ENCODE measurements around the gene ZNF701.
"Not testable (repeated sequence)": the region's sequence is repeated elsewhere in the genome, so short reads cannot be mapped to it uniquely, and the experiment has no call there.

The ZNF701 gene

DNA sequence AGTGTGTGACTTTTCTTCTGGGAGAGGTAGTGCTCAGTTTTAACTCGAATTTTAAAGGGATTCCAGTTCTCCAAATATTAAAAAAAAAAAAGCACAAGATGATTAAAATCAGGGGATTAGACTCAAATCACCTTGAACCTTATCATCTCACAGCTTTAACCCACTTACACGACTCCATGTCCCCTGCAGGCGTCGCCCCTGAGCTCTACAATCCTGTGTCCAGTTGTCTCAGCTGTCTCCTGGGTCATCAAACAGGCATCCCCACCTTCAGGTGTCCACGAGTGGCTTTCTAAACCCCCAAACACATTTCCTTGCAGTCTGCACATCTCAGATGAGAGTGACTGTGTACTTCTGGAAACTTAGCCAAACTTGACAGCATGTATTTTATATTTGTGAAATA, 28.5 kb upstream of the ZNF701 start:
- H3K4me3 Mint-ChIP-seq, result no peak overlapping the region
- no peaks in the 10 kb centered on the region for H3K9me3 Mint-ChIP-seq
- H3K4me1 Mint-ChIP-seq, result peaks cover 38% of the 10 kb centered on the region
- DNase-seq (ENCODE audit: low spot score in 2 of 2) (no peak), ATAC-seq (replicated peaks; ENCODE audit: extremely low read depth, poor library complexity, severe bottlenecking) (no peak)
- H3K27me3 Mint-ChIP-seq, result no peaks in the 10 kb centered on the region
- H3K36me3 Mint-ChIP-seq (ENCODE audit: insufficient read depth), result peaks cover 28% of the 10 kb centered on the region
- H3K27ac Mint-ChIP-seq (ENCODE audit: low read depth), result no peak overlapping the region

DNA sequence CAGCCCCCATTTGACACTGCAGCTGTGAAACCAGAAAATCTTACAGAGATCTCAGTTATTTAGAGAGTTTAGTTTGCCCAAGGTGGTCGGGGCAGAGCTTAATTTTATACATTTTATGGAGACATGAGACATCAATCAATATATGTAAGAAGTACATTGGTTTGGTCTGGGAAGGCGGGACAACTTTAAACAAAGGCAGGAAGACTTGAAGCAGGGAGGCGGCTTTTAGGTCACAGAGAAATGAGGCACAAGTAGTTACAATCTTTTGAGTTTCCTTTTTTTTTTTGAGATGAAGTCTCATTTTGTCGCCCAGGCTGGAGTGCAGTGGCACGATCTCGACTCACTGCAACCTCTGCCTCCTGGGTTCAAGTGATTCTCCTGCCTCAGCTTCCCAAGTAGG, 27.5 kb upstream of the ZNF701 start:
- not testable (repeated sequence) for H3K27me3 Mint-ChIP-seq; DNase-seq (ENCODE audit: low spot score in 2 of 2); H3K9me3 Mint-ChIP-seq; ATAC-seq (replicated peaks; ENCODE audit: extremely low read depth, poor library complexity, severe bottlenecking)
- peaks cover 29% of the 10 kb centered on the region for H3K4me1 Mint-ChIP-seq
- H3K27ac Mint-ChIP-seq (ENCODE audit: low read depth), result peak overlapping the region; percentile 88
- H3K36me3 Mint-ChIP-seq (ENCODE audit: insufficient read depth), result peaks cover 29% of the 10 kb centered on the region
- H3K4me3 Mint-ChIP-seq, result peak overlapping the region; percentile 71

DNA sequence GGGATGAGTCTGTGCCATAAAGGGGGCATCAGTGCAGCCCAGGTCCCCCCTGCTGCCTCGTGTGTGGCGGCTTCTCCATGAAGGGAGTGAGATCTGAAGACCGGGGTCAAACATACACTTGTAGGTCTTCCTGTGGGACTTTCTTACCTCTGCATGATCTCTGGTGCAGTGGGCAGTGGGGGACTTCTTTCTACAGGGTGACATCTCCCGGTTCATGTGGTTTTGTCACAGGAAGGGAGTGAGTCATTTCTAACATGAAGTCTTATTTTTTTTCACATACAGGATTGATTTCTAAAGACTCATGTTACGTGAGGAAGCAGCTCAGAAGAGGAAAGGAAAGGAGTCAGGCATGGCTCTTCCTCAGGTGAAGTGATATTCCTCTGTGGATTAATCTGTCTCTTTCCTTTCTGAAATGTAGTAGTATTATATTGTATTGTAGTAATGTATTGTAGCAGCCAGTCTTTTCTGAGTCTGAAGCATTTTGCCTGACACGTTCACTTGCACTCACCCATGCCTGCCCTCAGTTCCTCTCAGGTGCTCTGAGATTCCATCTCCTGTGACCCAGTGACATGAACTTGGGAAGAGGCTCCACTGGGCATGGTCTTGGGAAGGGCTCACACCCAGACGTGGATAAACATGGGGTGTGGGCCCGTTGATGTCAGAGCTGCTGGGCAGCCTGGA, 27.0 kb upstream of the ZNF701 start:
- H3K9me3 Mint-ChIP-seq, result no peaks in the 10 kb centered on the region
- DNase-seq (ENCODE audit: low spot score in 2 of 2), result peak in 1 of 2 donors; percentile 32
- H3K4me1 Mint-ChIP-seq, result peaks cover 29% of the 10 kb centered on the region
- H3K27ac Mint-ChIP-seq (ENCODE audit: low read depth), result peak overlapping the region; percentile 88
- ATAC-seq (replicated peaks; ENCODE audit: extremely low read depth, poor library complexity, severe bottlenecking), result peak; percentile 98
- no peaks in the 10 kb centered on the region for H3K27me3 Mint-ChIP-seq
- peaks cover 35% of the 10 kb centered on the region for H3K36me3 Mint-ChIP-seq (ENCODE audit: insufficient read depth)
- H3K4me3 Mint-ChIP-seq, result peak overlapping the region; percentile 71

DNA sequence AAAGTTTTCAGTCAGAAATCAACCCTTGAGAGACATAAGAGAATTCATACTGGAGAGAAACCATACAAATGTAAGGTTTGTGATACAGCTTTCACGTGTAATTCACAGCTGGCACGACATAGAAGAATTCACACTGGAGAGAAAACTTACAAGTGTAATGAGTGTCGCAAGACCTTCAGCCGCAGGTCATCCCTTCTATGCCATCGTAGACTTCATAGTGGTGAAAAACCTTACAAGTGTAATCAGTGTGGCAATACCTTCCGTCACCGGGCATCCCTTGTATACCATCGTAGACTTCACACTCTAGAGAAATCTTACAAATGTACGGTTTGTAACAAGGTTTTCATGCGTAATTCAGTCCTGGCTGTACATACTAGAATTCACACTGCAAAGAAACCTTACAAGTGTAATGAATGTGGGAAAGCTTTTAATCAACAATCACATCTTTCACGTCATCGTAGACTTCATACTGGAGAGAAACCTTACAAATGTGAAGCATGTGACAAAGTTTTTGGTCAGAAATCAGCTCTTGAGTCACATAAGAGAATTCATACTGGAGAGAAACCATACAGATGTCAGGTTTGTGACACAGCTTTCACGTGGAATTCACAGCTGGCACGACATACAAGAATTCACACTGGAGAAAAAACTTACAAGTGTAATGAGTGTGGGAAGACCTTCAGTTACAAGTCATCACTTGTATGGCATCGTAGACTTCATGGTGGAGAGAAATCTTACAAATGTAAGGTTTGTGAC, 15.7 kb upstream of the ZNF701 start:
- Mint-ChIP-seq H3K27ac (ENCODE audit: low read depth) (no peak overlapping the region), H3K27me3 (no peaks in the 10 kb centered on the region), H3K9me3 (peaks cover 29% of the 10 kb centered on the region), H3K36me3 (ENCODE audit: insufficient read depth) (peaks cover 44% of the 10 kb centered on the region), H3K4me3 (no peak overlapping the region), H3K4me1 (peaks cover 5% of the 10 kb centered on the region)
- no peak for ATAC-seq (replicated peaks; ENCODE audit: extremely low read depth, poor library complexity, severe bottlenecking)
- DNase-seq (ENCODE audit: low spot score in 2 of 2), result no peak

DNA sequence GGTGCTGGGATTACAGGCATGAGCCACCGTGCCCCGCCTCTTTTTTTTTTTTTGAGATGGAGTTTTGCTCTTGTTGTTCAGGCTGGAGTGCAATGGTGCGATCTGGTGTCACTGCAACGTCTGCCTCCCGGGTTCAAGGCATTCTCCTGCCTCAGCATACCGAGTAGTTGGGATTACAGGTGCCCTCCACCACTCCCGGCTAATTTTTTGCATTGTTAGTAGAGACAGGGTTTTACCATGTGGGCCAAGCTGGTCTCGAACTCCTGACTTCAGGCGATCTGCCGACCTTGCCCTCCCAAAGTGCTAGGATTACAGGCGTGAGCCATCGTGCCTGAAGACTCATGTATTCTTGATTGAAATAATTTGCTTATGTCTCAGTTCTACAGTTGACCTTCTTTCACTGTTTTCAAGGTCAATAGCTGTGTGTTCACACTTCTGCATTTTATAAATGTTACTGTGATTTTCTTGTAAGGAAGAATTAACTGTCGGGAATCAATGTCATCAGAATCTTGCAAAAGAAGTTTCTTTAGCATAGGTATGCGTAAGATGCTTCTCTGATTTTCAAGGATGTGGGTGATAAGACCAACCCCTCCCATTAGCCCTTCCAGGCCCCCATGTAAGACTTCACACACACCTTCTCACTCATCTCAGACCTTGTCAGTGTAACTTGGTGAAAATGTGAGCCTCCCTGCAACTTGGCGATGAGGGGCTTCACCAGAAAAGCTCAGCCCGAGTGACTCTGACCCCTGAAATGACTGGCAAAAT, 12.7 kb upstream of the ZNF701 start:
- Mint-ChIP-seq H3K9me3 (peaks cover 22% of the 10 kb centered on the region), H3K27me3 (no peaks in the 10 kb centered on the region), H3K27ac (ENCODE audit: low read depth) (no peak overlapping the region), H3K4me1 (no peaks in the 10 kb centered on the region), H3K36me3 (ENCODE audit: insufficient read depth) (peaks cover 27% of the 10 kb centered on the region), H3K4me3 (no peak overlapping the region)
- ATAC-seq (replicated peaks; ENCODE audit: extremely low read depth, poor library complexity, severe bottlenecking) (no peak), DNase-seq (ENCODE audit: low spot score in 2 of 2) (no peak)

DNA sequence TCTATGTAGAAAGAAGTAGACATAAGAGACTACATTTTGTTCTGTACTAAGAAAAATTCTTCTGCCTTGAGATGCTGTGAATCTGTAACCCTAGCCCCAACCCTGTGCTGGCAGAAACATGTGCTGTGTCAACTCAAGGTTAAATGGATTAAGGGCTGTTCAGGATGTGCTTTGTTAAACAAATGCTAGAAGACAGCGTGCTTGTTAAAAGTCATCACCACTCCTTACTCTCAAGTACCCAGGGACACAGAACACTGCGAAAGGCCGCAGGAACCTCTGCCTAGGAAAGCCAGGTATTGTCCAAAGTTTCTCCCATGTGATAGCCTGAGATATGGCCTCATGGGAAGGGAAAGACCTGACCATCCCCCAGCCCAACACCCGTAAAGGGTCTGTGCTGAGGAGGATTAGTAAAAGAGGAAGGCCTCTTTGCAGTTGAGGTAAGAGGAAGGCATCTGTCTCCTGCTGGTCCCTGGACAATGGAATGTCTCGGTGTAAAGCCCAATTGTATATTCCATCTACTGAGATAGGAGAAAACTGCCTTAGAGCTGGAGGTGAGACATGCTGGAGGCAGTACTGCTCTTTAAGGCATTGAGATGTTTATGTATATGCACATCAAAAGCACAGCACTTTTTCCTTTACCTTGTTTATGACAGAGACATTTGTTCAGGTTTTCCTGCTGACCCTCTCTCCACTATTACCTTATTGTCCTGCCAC, 11.2 kb upstream of the ZNF701 start:
- not testable (repeated sequence) for H3K27ac Mint-ChIP-seq (ENCODE audit: low read depth); H3K4me1 Mint-ChIP-seq; H3K4me3 Mint-ChIP-seq; DNase-seq (ENCODE audit: low spot score in 2 of 2); H3K27me3 Mint-ChIP-seq; ATAC-seq (replicated peaks; ENCODE audit: extremely low read depth, poor library complexity, severe bottlenecking)
- peaks cover 17% of the 10 kb centered on the region for H3K9me3 Mint-ChIP-seq
- peaks cover 13% of the 10 kb centered on the region for H3K36me3 Mint-ChIP-seq (ENCODE audit: insufficient read depth)

DNA sequence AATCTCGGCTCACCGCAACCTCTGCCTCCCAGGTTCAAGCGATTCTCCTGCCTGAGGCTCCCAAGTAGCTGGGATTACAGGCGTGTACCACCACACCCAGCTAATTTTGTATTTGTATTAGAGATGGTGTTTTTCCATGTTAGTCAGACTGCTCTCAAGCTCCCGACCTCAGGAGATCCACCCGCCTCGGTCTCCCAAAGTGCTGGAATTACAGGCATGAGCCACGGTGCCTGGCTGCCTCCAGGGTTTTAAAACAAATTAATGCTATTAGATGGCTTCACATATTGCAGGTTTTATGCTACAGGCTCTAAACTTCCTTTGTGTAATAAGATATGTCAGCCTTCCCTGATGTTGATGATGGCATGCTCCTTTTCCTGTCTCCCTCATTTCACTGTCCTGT, 8.5 kb upstream of the ZNF701 start:
- H3K36me3 Mint-ChIP-seq (ENCODE audit: insufficient read depth); H3K4me1 Mint-ChIP-seq; H3K9me3 Mint-ChIP-seq; ATAC-seq (replicated peaks; ENCODE audit: extremely low read depth, poor library complexity, severe bottlenecking); DNase-seq (ENCODE audit: low spot score in 2 of 2); H3K4me3 Mint-ChIP-seq; H3K27ac Mint-ChIP-seq (ENCODE audit: low read depth); H3K27me3 Mint-ChIP-seq: not testable (repeated sequence)

DNA sequence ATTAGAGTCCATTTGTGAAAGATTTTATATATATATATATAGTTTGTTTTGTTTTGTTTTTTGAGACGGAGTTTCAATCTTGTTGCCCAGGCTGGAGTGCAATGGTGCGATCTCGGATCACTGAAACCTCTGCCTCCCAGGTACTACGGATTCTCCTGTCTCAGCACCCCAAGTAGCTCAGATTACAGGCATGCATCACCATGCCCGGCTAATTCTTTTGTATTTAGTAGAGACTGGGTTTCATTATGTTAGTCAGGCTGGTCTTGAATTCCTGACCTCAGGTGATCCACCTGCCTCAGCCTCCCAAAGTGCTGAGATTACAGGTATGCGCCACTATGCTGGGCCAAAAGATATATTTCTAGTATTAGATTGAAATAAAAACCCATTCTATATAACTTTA, 4.0 kb upstream of the ZNF701 start:
- DNase-seq (ENCODE audit: low spot score in 2 of 2) (no peak), ATAC-seq (replicated peaks; ENCODE audit: extremely low read depth, poor library complexity, severe bottlenecking) (no peak)
- Mint-ChIP-seq H3K27me3 (no peaks in the 10 kb centered on the region), H3K36me3 (ENCODE audit: insufficient read depth) (peaks cover 5% of the 10 kb centered on the region), H3K4me3 (no peak overlapping the region), H3K4me1 (peaks cover 11% of the 10 kb centered on the region), H3K9me3 (peaks cover 8% of the 10 kb centered on the region), H3K27ac (ENCODE audit: low read depth) (no peak overlapping the region)

DNA sequence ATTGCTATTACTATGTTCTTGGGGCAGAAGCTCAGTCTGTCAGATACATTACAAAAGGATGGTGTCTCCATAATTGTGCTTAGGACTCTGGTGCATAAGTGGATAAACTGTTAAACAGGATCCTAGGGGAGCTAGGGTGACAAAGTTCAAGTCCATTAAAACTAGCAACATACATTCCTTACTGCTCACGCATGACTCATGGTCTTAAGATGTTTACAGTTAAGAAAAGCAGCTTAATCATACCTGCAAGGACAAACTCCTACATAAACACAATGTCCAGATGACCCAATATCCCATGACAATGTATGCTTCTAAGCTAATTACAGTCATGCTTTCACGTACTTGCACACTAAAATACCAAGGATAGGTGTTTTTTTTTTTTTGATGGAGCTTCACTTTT, 3.5 kb upstream of the ZNF701 start:
- H3K36me3 Mint-ChIP-seq (ENCODE audit: insufficient read depth), result peaks cover 6% of the 10 kb centered on the region
- peaks cover 16% of the 10 kb centered on the region for H3K4me1 Mint-ChIP-seq
- no peak overlapping the region for H3K27ac Mint-ChIP-seq (ENCODE audit: low read depth)
- H3K4me3 Mint-ChIP-seq, result no peak overlapping the region
- H3K27me3 Mint-ChIP-seq, result no peaks in the 10 kb centered on the region
- DNase-seq (ENCODE audit: low spot score in 2 of 2) (no peak), ATAC-seq (replicated peaks; ENCODE audit: extremely low read depth, poor library complexity, severe bottlenecking) (no peak)
- peaks cover 8% of the 10 kb centered on the region for H3K9me3 Mint-ChIP-seq

DNA sequence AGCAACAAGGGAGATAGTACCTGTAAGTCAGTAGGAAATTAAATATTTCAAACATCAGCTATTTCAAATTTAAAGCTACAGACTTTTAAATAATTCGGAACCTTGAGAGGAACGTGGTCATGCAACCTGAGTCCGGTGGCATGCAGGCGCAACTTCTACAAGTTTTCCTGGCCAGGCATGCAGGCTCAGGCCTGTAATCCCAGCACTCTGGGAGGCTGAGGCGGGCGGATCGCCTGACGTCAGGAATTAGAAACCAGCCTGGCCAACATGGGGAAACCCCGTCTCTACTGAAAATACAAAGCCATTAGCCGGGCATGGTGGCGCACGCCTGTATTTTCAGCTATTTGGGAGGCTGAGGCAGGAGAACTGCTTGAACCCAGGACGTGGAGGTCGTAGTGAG, 2.2 kb upstream of the ZNF701 start:
- Mint-ChIP-seq H3K9me3 (peaks cover 8% of the 10 kb centered on the region), H3K27me3 (no peaks in the 10 kb centered on the region), H3K4me1 (peaks cover 24% of the 10 kb centered on the region), H3K36me3 (ENCODE audit: insufficient read depth) (peaks cover 13% of the 10 kb centered on the region), H3K4me3 (no peak overlapping the region), H3K27ac (ENCODE audit: low read depth) (no peak overlapping the region)
- DNase-seq (ENCODE audit: low spot score in 2 of 2), result no peak
- no peak for ATAC-seq (replicated peaks; ENCODE audit: extremely low read depth, poor library complexity, severe bottlenecking)

DNA sequence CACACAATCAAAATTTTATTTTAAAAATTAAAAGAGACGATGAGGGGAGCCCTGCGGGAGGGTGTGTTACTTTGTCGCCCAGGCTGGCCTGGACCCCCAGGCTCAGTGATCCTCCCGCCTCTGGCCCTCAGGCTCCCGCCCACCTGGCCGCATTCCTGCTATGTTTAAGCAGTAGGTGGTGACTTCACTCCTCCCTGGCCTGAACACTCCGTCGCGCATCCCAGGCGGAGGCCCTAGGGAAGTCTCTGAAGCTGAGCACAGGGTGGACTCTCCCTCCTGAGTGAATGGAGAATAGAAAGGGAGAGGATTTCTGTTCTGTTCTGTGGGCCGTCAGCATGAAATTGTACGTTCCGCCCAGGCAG, 468 bp upstream of the ZNF701 start:
- not testable (repeated sequence) for H3K9me3 Mint-ChIP-seq; H3K27ac Mint-ChIP-seq (ENCODE audit: low read depth); ATAC-seq (replicated peaks; ENCODE audit: extremely low read depth, poor library complexity, severe bottlenecking); H3K27me3 Mint-ChIP-seq; DNase-seq (ENCODE audit: low spot score in 2 of 2)
- H3K4me3 Mint-ChIP-seq, result peak overlapping the region; percentile 88
- H3K36me3 Mint-ChIP-seq (ENCODE audit: insufficient read depth), result peaks cover 21% of the 10 kb centered on the region
- H3K4me1 Mint-ChIP-seq, result peaks cover 32% of the 10 kb centered on the region

DNA sequence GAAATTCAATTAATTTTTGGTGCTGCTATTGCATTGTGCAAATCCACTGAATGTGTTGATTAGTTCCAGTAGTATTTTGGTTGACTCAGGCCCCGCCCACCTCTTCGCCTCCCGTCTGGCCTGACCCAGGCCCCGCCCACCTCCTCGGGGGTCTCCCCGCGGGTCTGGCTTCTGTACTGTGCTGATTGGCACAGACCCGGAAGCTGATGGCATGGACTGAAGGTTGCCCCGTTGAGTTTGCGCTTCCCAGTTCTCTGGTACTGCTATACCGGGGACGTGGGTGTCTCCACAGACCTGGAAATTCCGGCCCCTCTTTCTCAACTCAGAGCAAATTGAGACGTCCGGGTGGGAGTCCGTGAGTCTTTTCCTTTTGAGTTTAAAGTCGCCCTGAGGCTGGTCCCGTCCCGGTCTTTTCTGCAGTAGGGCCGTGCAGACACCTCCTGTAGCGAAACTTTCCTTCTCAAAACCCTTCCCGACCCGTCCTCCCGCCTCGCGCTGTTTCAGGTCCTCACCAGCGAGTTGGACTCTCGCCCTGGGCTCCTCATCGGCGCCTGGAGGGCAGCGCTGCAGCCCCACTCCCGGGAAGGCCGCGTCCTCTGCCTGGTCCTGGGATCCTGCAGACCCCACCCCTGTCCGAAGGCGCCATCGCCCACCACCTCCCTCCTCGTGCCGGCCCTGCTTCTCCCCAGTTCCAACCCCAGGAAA, 14.8 kb downstream of the ZNF701 start:
- H3K27me3 Mint-ChIP-seq, result no peaks in the 10 kb centered on the region
- DNase-seq (ENCODE audit: low spot score in 2 of 2) (no peak), ATAC-seq (replicated peaks; ENCODE audit: extremely low read depth, poor library complexity, severe bottlenecking) (no peak)
- no peak overlapping the region for H3K4me3 Mint-ChIP-seq
- H3K4me1 Mint-ChIP-seq, result no peaks in the 10 kb centered on the region
- H3K9me3 Mint-ChIP-seq, result peaks cover 6% of the 10 kb centered on the region
- H3K27ac Mint-ChIP-seq (ENCODE audit: low read depth), result no peak overlapping the region
- peaks cover 33% of the 10 kb centered on the region for H3K36me3 Mint-ChIP-seq (ENCODE audit: insufficient read depth)
